GM23338 (cell line): ENCODE data around the gene CADPS2. TPM values are rescaled to one million over a fixed set of nuclear protein-coding genes. Genes with fewer than 3 reads are reported as not detected.

ENCODE experiments used
- ATAC-seq: fragments of 200-7000 bp; cut with Tn5 transposase; 3 replicates; pipeline ENCODE4 v1.9.1; 2020
- DNase-seq: peaks from one replicate; pipeline ENCODE4 v3.0.0-alpha.2; 2015; ENCODE audit warnings: low spot score
- H2AFZ ChIP-seq: fragments of 200-600 bp; sonication (generic); 2 replicates; pipeline ENCODE4 v1.8.0; 2016; ENCODE audit warnings: antibody characterized with exemption, mild to moderate bottlenecking, moderate library complexity
- H3F3A ChIP-seq: fragments of 200-600 bp; sonication (generic); replicated peaks from 2 replicates; pipeline ENCODE4 v1.8.0; 2017; ENCODE audit warnings: antibody characterized with exemption, mixed run types, low read depth
- H3K27ac ChIP-seq: fragments of 200-600 bp; sonication (generic); 2 replicates; pipeline ENCODE4 v1.6.1; 2016; ENCODE audit warnings: low read depth
- H3K27me3 ChIP-seq: fragments of 200-600 bp; sonication (generic); 2 replicates; pipeline ENCODE4 v1.8.0; 2016; ENCODE audit warnings: mild to moderate bottlenecking, mixed run types, moderate library complexity; ENCODE audit not compliant: insufficient read depth
- H3K36me3 ChIP-seq: fragments of 200-600 bp; sonication (generic); 2 replicates; pipeline ENCODE4 v1.8.0; 2016; ENCODE audit warnings: mild to moderate bottlenecking; ENCODE audit not compliant: insufficient read depth
- H3K4me1 ChIP-seq: fragments of 200-600 bp; sonication (generic); 2 replicates; pipeline ENCODE4 v1.8.0; 2016; ENCODE audit warnings: mild to moderate bottlenecking, moderate library complexity; ENCODE audit not compliant: insufficient read depth
- H3K4me2 ChIP-seq: fragments of 200-600 bp; sonication (generic); 2 replicates; pipeline ENCODE4 v1.7.1; 2017; ENCODE audit warnings: mixed run types
- H3K4me3 ChIP-seq: fragments of 200-600 bp; sonication (generic); 2 replicates; pipeline ENCODE4 v1.6.1; 2016; ENCODE audit warnings: mixed run types
- H3K79me2 ChIP-seq: fragments of 200-600 bp; sonication (generic); replicated peaks from 2 replicates; pipeline ENCODE4 v1.8.0; 2017; ENCODE audit warnings: mild to moderate bottlenecking; ENCODE audit not compliant: insufficient read depth
- H3K9me2 ChIP-seq: fragments of 200-600 bp; sonication (generic); 2 replicates; pipeline ENCODE4 v1.8.0; 2017; ENCODE audit not compliant: insufficient read depth
- H4K20me1 ChIP-seq: fragments of 200-600 bp; sonication (generic); replicated peaks from 2 replicates; pipeline ENCODE4 v1.8.0; 2017; ENCODE audit warnings: mild to moderate bottlenecking; ENCODE audit not compliant: insufficient read depth
- H3K27ac Mint-ChIP-seq: 2 replicates; pipeline ENCODE4 v1.8.0; 2020; ENCODE audit warnings: inconsistent platforms, mild to moderate bottlenecking, moderate library complexity, mixed read lengths
- H3K27me3 Mint-ChIP-seq: 3 replicates; pipeline ENCODE4 v1.8.0; 2022; ENCODE audit warnings: low read depth, mild to moderate bottlenecking, moderate library complexity, mixed read lengths, inconsistent platforms; ENCODE audit not compliant: insufficient read depth, poor library complexity
- H3K36me3 Mint-ChIP-seq: 3 replicates; pipeline ENCODE4 v1.8.0; 2021; ENCODE audit warnings: low read depth, mild to moderate bottlenecking, inconsistent platforms, moderate library complexity, mixed read lengths
- H3K4me1 Mint-ChIP-seq: 3 replicates; pipeline ENCODE4 v1.8.0; 2020; ENCODE audit warnings: mild to moderate bottlenecking, inconsistent platforms, mixed read lengths
- H3K4me3 Mint-ChIP-seq: 3 replicates; pipeline ENCODE4 v1.8.0; 2021; ENCODE audit warnings: moderate library complexity, mild to moderate bottlenecking, inconsistent platforms, mixed read lengths
- H3K9me3 Mint-ChIP-seq: 3 replicates; pipeline ENCODE4 v1.8.0; 2020; ENCODE audit warnings: moderate library complexity, mild to moderate bottlenecking, inconsistent platforms, mixed read lengths
- CREB1 ChIP-seq: fragments of 250-450 bp; sonication (Bioruptor Pico); IDR thresholded peaks from 2 replicates; pipeline ENCODE4 v1.5.0; 2020; ENCODE audit warnings: low read depth, mild to moderate bottlenecking, moderate library complexity
- CTCF ChIP-seq, 2 experiments: fragments of 200-600 bp in 1 of 2; sonication (generic) in 1 of 2; conservative IDR thresholded peaks; 2 replicates each; pipeline versions ENCODE4 v1.5.1 to v1.6.1; 2016 to 2017; ENCODE audit warnings: antibody characterized with exemption in 2 of 2, low read depth in 2 of 2, mild to moderate bottlenecking in 2 of 2, moderate library complexity in 1 of 2
- ETS1 ChIP-seq: IDR thresholded peaks from 2 replicates; pipeline ENCODE4 v1.6.1; 2016; ENCODE audit warnings: antibody characterized with exemption
- EZH2 ChIP-seq: fragments of 200-600 bp; sonication (generic); IDR thresholded peaks from one replicate; pipeline ENCODE4 v1.8.0; 2017; ENCODE audit warnings: antibody characterized with exemption, mild to moderate bottlenecking, low read depth; ENCODE audit not compliant: unreplicated experiment
- EZH2phosphoT487 ChIP-seq: fragments of 200-600 bp; sonication (generic); IDR thresholded peaks from one replicate; pipeline ENCODE4 v1.8.1; 2018; ENCODE audit warnings: antibody characterized with exemption; ENCODE audit not compliant: unreplicated experiment
- JUNB ChIP-seq: IDR thresholded peaks from one replicate; pipeline ENCODE4 v1.6.1; 2016; ENCODE audit warnings: antibody characterized with exemption; ENCODE audit not compliant: unreplicated experiment
- NANOG ChIP-seq: IDR thresholded peaks from 2 replicates; pipeline ENCODE4 v1.6.1; 2016; ENCODE audit warnings: antibody characterized with exemption, borderline replicate concordance
- POLR2AphosphoS5 ChIP-seq: IDR thresholded peaks from 2 replicates; pipeline ENCODE4 v1.6.1; 2016; ENCODE audit warnings: antibody characterized with exemption, low read depth
- REST ChIP-seq: IDR thresholded peaks from one replicate; pipeline ENCODE4 v1.6.1; 2018; ENCODE audit warnings: antibody characterized with exemption; ENCODE audit not compliant: unreplicated experiment
- STAT1 ChIP-seq: IDR thresholded peaks from one replicate; pipeline ENCODE4 v1.6.1; 2016; ENCODE audit warnings: antibody characterized with exemption; ENCODE audit not compliant: unreplicated experiment
- ZNF114 ChIP-seq: fragments of 250-450 bp; sonication (Bioruptor Pico); IDR thresholded peaks from 2 replicates; pipeline ENCODE4 v1.5.0; 2020; ENCODE audit warnings: mild to moderate bottlenecking, moderate library complexity
- ZNF331 ChIP-seq: fragments of 250-450 bp; sonication (Bioruptor Pico); IDR thresholded peaks from 2 replicates; pipeline ENCODE4 v1.5.0; 2020; ENCODE audit warnings: low read depth, mild to moderate bottlenecking, moderate library complexity
- ZNF462 ChIP-seq: fragments of 250-450 bp; sonication (Bioruptor Pico); IDR thresholded peaks from 2 replicates; pipeline ENCODE4 v1.5.0; 2020; ENCODE audit warnings: mild to moderate bottlenecking, moderate library complexity
- polyA plus RNA-seq: library from polyadenylated mRNA; unstranded; fragments of >200 nt; fragmentation: Nextera tagmentation; extraction: Ambion mirVana; gene quantifications from 2 replicates; pipeline ENCODE4 v1.2.1, GENCODE V29; 2016
- total RNA-seq: library from RNA; depleted of rRNA; stranded (reverse); fragments of >200 nt; shearing (Covaris generic); gene quantifications from 2 replicates; pipeline ENCODE4 v1.2.3, GENCODE V29; 2014

CADPS2 gene
- total and polyA plus RNA-seq, 2 experiments from 2014 or later: 16.3 to 36.9 TPM

GRCh38 chr7:122709930-122710646, 176.2 kb downstream of the CADPS2 start:
- Mint-ChIP-seq H3K27me3 (no peaks in the 10 kb centered on the region), H3K36me3 (no peaks in the 10 kb centered on the region), H3K4me3 (no peak overlapping the region), H3K27ac (no peak overlapping the region), H3K9me3 (no peaks in the 10 kb centered on the region), H3K4me1 (no peaks in the 10 kb centered on the region)
- Histone ChIP-seq H3K79me2 (0 out of 2 replicates have a peak, but pooled peaks cover 4% of the 10 kb centered on the region), H3K36me3 (no peaks in the 10 kb centered on the region), H3K27me3 (no peaks in the 10 kb centered on the region), H3K4me3 (no peak overlapping the region), H3K27ac (no peak overlapping the region), H3K4me1 (peaks cover 6% of the 10 kb centered on the region; the same call in 1 of the 2 replicates), H3K4me2 (no peak overlapping the region), H3K9me2 (no peaks in the 10 kb centered on the region), H2AFZ (no peak overlapping the region), H4K20me1 (no peaks in the 10 kb centered on the region), H3F3A (no peaks in the 10 kb centered on the region)
- DNase-seq: no peak
- no peak for ATAC-seq
- TF ChIP-seq EZH2 (no peak), JUNB (no peak), POLR2AphosphoS5 (no peak), CTCF (conservative IDR thresholded peaks at IDR 0.05; ENCODE audit: low read depth in 2 of 2) (no peak), ZNF462 (no peak), EZH2phosphoT487 (no peak), STAT1 (no peak), ZNF331 (no peak), CREB1 (CRISPR knock-in tag) (no peak), NANOG (no peak), ETS1 (no peak), ZNF114 (CRISPR knock-in tag) (no peak), REST (no peak)
